ENCODE measurements around the gene GTF2H1.

Gene GTF2H1

DNA sequence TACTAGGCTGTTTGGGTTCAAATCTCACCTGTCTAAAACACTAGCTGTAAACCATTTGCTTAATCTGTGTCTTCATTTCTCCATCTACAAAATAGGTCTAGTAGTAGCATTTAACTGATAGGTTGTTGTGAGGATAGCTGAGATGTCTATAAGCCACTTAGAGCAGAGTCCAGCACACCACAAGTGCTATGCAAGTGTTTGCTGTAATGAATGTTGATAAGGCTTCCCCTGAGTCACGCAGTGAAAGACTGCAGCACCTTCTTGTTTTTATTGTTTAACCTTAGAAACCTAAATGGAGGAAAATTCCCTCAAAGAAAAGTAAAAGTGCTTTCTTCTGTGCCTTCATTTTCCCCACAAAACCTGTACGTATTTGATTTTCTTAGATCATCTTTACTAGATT is 48.9 kb downstream of the GTF2H1 start:
- TF ChIP-seq CTCF (IDR thresholded peaks at IDR 0.05) (no peak), ZFX (IDR thresholded peaks at IDR 0.05; ENCODE audit: borderline replicate concordance) (no peak)
- no peak overlapping the region for H3K27ac ChIP-seq

DNA sequence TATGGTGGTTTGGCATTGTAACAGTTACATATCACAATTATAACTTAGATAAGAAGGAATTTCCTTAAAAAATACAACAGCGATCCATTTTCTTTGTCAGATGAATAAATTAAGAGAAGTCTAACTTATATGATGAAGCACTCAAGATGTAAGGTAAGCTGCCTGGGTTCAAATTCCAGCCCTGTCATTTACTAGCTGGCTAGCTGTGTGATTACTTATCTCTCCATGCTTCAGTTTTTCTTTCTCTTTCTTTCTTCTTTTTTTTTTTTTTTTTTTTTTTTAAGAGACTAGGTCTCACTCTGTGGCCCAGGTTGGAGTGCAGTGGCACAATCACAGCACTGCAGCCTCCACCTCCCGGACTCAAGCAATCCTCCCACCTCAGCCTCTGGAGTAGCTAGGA is 49.8 kb downstream of the GTF2H1 start:
- TF ChIP-seq CTCF (IDR thresholded peaks at IDR 0.05) (no peak), ZFX (IDR thresholded peaks at IDR 0.05; ENCODE audit: borderline replicate concordance) (no peak)
- no peak overlapping the region for H3K27ac ChIP-seq

DNA sequence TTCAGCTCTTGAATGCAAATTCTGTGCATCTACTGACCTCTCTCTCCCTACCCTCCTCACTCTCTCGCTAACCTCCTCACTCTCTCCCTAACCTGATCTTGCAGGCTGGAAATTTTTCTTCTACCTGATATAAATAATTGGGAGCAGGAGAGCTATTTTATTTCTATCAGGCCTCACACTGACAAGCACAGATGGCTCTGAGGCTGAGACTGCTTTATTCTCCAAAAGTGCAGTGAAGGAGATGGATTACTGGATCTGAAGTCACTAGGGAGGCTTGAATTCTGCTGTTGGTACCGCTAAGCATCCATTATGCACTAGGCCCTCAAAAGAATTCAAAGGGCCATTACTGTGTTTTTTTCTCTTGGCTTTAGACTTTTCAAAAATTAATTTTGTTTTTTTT is 52.6 kb downstream of the GTF2H1 start:
- TF ChIP-seq CTCF (IDR thresholded peaks at IDR 0.05) = no peak
- TF ChIP-seq ZFX (IDR thresholded peaks at IDR 0.05; ENCODE audit: borderline replicate concordance) = no peak
- no peak overlapping the region for H3K27ac ChIP-seq

DNA sequence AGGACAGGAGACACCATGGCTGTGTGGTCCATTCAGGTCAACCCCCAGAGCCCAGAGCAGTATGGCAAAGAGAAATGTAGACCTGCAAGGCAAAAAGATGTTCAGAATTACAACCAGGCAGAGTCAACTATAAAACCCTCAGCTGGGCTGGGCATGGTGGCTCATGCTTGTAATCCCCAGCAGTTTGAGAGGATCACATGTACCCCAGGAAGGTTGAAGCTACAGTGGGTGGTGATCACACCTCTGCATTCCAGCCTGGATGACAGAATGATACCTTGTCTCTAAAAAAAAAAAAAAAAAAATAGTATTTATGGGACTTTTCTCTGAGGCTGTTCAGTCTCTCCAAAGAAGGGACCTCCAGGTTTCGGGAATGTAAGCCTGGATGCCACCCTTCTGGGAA is 53.6 kb downstream of the GTF2H1 start:
- TF ChIP-seq CTCF (IDR thresholded peaks at IDR 0.05) (no peak), ZFX (IDR thresholded peaks at IDR 0.05; ENCODE audit: borderline replicate concordance) (no peak)
- H3K27ac ChIP-seq = no peak overlapping the region

DNA sequence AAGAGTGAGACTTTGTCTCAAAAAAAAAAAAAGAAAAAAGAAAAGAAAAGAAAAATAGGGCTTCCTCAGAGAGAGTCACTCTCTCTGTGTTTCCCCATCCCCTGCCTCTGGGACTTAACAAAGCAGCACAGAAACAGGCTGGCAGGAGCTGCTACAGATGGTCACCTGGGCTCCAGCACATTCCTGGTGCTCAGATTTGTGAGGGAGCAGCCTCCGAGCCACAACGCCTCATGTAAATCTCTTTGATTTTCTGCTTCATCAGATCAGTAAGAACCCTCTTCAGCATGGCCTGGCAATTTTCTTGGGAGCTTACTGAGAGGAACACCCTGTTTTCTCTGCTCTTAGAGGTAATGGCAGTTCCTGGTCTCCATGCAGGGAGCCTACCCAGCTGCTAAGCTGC is 56.8 kb downstream of the GTF2H1 start:
- no peak for TF ChIP-seq CTCF (IDR thresholded peaks at IDR 0.05)
- TF ChIP-seq ZFX (IDR thresholded peaks at IDR 0.05; ENCODE audit: borderline replicate concordance) = no peak

DNA sequence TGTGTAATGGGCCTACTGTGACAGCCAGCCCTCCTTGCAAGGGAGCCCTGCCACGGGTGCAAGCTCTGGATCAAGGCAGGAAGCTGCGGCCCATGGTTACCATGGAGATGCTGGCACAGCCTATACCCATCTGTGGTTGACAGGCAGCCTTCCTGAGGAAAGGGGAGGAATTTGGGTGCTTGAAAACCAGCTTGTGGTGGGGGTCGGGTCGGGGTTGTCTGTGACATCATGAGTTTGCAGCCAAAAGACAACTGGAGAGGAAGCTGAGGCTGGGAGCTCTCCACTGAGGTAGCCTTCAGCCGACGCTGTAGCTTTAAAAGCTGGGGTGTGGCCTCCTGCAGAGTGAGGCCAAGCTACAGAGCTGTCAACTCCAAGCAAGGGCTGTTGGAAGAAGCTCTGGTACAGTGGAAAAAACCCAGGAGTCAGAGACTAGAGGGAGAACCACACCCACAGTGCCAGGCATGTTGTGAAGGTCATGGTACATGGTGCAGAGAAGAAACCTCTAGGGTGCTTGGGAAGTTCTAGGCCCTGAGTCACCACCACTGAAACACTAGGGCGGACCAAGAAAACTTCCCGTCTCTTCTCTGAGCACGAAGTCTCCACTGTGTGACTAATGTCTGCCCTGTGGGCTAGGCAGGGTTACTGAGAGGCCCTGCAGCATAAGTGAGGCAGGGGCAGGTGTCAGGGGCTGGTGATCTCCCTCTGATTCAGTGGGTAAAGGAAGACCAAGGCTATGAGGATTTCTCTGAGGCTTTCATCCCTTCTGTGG is 61.2 kb downstream of the GTF2H1 start:
- peak overlapping the region; percentile 94 for H3K27ac ChIP-seq
- TF ChIP-seq CTCF (IDR thresholded peaks at IDR 0.05) (no peak), ZFX (IDR thresholded peaks at IDR 0.05; ENCODE audit: borderline replicate concordance) (no peak)

More for the DNA sequence above, 56.8 kb downstream of the GTF2H1 start:
- H3K27ac ChIP-seq = no peak overlapping the region

GRCh38 chr11:18384157-18384641 is 61.8 kb downstream of the GTF2H1 start:
- H3K27ac ChIP-seq = peak overlapping the region; percentile 94
- no peak for TF ChIP-seq ZFX (IDR thresholded peaks at IDR 0.05; ENCODE audit: borderline replicate concordance)
- TF ChIP-seq CTCF (IDR thresholded peaks at IDR 0.05) = no peak

All from 22Rv1 (cell line).